HG03196 (cell line): ENCODE measurements around the gene CCDC122.
"Not testable (repeated sequence)": the region's sequence is repeated elsewhere in the genome, so short reads cannot be mapped to it uniquely, and the experiment has no call there.

Experiments used
- ATAC-seq: cut with Tn5 transposase; IDR thresholded peaks from one replicate; pipeline ENCODE4 v1.9.1; 2021; ENCODE audit not compliant: unreplicated experiment

The CCDC122 gene

GRCh38 chr13:43877326-43877725 lies 2.2 kb downstream of the CCDC122 start:
- no peak for ATAC-seq

- ATAC-seq: no peak
These were observed 3.2 kb downstream of the CCDC122 start for GRCh38 chr13:43876366-43876765.

GRCh38 chr13:43874504-43875092 lies 4.9 kb downstream of the CCDC122 start:
- ATAC-seq: no peak

GRCh38 chr13:43872181-43872580 lies 7.4 kb downstream of the CCDC122 start:
- no peak for ATAC-seq

GRCh38 chr13:43865892-43866291 lies 13.6 kb downstream of the CCDC122 start:
- no peak for ATAC-seq

GRCh38 chr13:43864921-43865320 lies 14.6 kb downstream of the CCDC122 start:
- ATAC-seq: no peak

- no peak for ATAC-seq
These were observed 17.7 kb downstream of the CCDC122 start for GRCh38 chr13:43861863-43862262.

GRCh38 chr13:43852923-43853404 lies 26.6 kb downstream of the CCDC122 start:
- no peak for ATAC-seq

GRCh38 chr13:43850873-43851272 lies 28.7 kb downstream of the CCDC122 start:
- ATAC-seq: no peak

- no peak for ATAC-seq
These were observed 31.4 kb downstream of the CCDC122 start for GRCh38 chr13:43848001-43848649.

GRCh38 chr13:43846496-43847158 lies 32.9 kb downstream of the CCDC122 start:
- no peak for ATAC-seq

GRCh38 chr13:43838909-43839308 lies 40.6 kb downstream of the CCDC122 start:
- ATAC-seq: no peak

- no peak for ATAC-seq
These were observed 43.8 kb downstream of the CCDC122 start for GRCh38 chr13:43835701-43836100.

- no peak for ATAC-seq
These were observed 48.5 kb downstream of the CCDC122 start for GRCh38 chr13:43831088-43831487.

GRCh38 chr13:43830497-43830881 lies 49.1 kb downstream of the CCDC122 start:
- ATAC-seq: no peak

GRCh38 chr13:43824656-43825055 lies 54.9 kb downstream of the CCDC122 start:
- ATAC-seq: not testable (repeated sequence)

GRCh38 chr13:43822969-43823368 lies 56.6 kb downstream of the CCDC122 start:
- no peak for ATAC-seq

GRCh38 chr13:43816401-43816889 lies 63.1 kb downstream of the CCDC122 start:
- ATAC-seq: no peak

GRCh38 chr13:43815204-43815603 lies 64.3 kb downstream of the CCDC122 start:
- no peak for ATAC-seq

- no peak for ATAC-seq
These were observed 70.9 kb downstream of the CCDC122 start for GRCh38 chr13:43808676-43809075.

GRCh38 chr13:43805681-43806128 lies 73.8 kb downstream of the CCDC122 start:
- ATAC-seq: no peak

- no peak for ATAC-seq
These were observed 74.5 kb downstream of the CCDC122 start for GRCh38 chr13:43805071-43805468.
